ENCODE results near the gene ABHD17A. TPM values are rescaled to one million over a fixed set of nuclear protein-coding genes. Genes with fewer than 3 reads are reported as not detected.

The ABHD17A gene
- total RNA-seq, 2 experiments from 2014 or later: 180 TPM

DNA sequence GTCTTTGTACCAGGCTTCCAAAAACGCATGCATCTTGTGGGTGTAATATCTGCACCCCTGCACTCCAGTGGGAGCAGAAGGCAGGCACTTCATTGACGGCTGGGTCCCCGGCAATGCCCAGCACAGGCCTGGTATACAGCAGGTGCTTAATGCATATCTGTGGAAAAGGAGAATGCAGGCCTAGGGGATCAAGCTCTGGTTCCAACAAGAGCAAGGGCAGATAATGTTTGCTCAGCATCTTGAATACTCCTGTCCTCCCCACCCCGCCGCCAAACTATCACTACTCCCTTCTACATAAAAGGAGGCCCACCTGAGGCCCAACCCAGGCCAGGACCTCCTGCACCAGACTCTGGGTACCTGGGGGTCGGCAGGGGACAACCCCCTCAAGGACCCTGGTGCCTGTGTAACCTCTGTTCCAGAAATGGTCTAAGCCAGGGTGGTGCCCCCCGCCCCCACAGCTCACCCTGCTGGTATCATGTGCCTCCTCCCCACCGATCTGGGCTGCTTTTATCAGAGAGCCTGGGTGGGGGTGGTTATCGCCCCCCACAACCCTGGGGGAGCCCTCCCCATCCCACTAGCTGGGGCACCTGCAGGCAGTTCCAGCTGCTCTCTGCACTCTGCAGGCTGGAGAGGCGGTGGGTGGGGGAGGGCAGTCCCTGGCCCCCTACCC is 26.7 kb downstream of the ABHD17A start:
- H3K27ac Mint-ChIP-seq: peak overlapping the region; percentile 57
- H3K36me3 Mint-ChIP-seq (ENCODE audit: low read depth): no peaks in the 10 kb centered on the region
- no peaks in the 10 kb centered on the region for H3K9me3 Mint-ChIP-seq
- POLR2A ChIA-PET: interaction anchor here (0.6 kb wide), 1 partner anchor 438 kb away, joined by 3 read pairs; no protein-coding TSS in a partner anchor
- peak overlapping the region; percentile 47 for H3K4me3 Mint-ChIP-seq
- no peak for DNase-seq
- H3K27me3 Mint-ChIP-seq: no peaks in the 10 kb centered on the region
- CTCF ChIA-PET: interaction anchor here (0.8 to 2.2 kb wide), 4 partner anchors 18 to 194 kb away, joined by 3 to 7 read pairs (median 4); no protein-coding TSS in a partner anchor
- peaks cover 61% of the 10 kb centered on the region for H3K4me1 Mint-ChIP-seq

DNA sequence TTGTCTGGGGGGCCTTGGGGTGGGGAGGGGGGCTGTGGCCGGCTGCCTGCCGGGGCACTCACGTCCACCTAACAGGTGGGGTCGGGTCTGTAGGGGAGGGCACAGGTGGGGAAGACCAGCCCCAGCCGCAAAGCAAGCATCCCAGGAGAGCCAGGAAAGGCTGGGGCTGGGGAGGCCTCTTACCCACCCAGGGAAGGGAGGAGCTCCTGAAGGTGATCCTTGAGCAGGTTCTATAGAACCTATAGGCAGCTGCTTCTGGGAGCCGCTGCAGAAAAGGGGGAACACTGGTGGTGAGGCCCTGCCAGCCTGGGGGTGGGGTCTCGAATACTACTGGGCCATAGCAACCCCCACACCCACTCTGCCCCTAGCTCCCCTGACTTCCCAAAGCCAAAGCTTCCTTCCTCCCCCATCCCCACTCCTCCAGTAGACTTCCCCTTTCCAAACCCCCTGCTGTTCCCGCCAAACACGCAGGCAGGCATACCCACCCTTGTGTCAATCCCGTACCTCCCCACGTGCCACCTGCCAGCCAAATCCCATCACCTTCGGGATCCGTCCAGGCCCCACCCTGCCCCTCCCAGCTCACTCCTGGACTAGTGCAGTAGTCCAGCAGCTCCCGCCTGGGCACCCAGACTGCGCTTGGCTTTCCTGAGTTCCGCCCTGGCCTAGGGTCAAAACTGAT is 27.5 kb downstream of the ABHD17A start:
- Mint-ChIP-seq H3K27me3 (no peaks in the 10 kb centered on the region), H3K9me3 (no peaks in the 10 kb centered on the region), H3K4me3 (peak overlapping the region; percentile 65), H3K36me3 (ENCODE audit: low read depth) (peaks cover 4% of the 10 kb centered on the region), H3K27ac (peak overlapping the region; percentile 83), H3K4me1 (peaks cover 68% of the 10 kb centered on the region)
- ChIA-PET POLR2A (interaction anchor here (0.6 kb wide), 1 partner anchor 437 kb away, joined by 3 read pairs; no protein-coding TSS in a partner anchor), CTCF (interaction anchor here (1.1 to 2.2 kb wide), 5 partner anchors 19 to 195 kb away, joined by 3 to 7 read pairs (median 3); no protein-coding TSS in a partner anchor)
- DNase-seq: no peak

DNA sequence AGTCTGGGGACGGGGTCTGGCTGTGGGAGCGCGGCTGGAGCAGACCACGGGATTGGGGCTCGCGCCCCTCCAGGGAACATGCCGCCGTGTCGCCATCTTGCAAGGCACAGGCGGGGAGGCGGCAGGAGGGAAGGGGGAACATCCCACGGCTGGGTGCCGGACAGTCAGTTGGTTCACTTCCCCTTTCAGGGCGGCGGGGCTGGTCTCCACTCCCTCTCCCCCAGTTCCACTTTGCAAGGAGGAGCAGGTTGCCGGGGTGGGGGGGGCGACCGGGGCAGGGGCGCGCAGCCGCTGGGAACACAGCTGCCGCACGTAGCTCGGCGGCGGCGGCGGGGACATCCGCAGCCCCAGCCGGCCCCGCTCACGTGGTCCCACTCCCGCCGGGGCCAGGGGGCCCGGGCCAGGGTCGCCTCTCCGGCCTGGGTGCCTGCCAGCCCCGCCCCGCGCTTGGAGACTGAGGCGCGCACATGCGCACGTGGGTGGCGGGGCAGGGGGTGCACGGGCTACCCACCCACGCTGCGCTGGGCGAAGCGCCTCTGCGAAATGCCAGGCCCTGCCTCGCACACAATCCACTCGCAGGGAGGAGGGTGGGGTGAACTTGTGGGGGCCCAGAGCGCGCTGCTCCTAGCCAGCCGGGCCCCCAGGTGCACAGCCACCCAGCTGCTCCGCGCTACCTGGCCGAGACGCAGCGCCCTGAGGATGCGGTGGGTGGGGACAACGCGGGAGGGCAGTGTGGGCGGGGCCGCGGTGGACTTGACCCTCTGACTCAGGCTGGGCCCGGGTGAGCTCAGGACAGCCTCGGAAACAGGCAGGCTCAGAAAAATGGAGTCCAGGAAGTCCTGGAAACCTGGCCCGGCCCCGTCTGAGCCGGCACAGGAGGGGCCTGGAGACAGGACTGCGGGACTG is 28.3 kb downstream of the ABHD17A start:
- ChIA-PET POLR2A (no interaction called here), CTCF (interaction anchor here (1.1 to 2.2 kb wide), 6 partner anchors 19 to 196 kb away, joined by 3 to 7 read pairs (median 4); no protein-coding TSS in a partner anchor)
- no peak for DNase-seq
- Mint-ChIP-seq H3K4me1 (peaks cover 70% of the 10 kb centered on the region), H3K4me3 (peak overlapping the region; percentile 79), H3K36me3 (ENCODE audit: low read depth) (peaks cover 4% of the 10 kb centered on the region), H3K27me3 (no peaks in the 10 kb centered on the region), H3K9me3 (no peaks in the 10 kb centered on the region), H3K27ac (peak overlapping the region; percentile 96)

- POLR2A ChIA-PET: no interaction called here
- DNase-seq: no peak
- no peaks in the 10 kb centered on the region for H3K27me3 Mint-ChIP-seq
- H3K36me3 Mint-ChIP-seq (ENCODE audit: low read depth): peaks cover 4% of the 10 kb centered on the region
- no peaks in the 10 kb centered on the region for H3K9me3 Mint-ChIP-seq
- peak overlapping the region; percentile 96 for H3K27ac Mint-ChIP-seq
- CTCF ChIA-PET: interaction anchor here (1.2 to 2.2 kb wide), 3 partner anchors 18 to 30 kb away, joined by 3 to 7 read pairs (median 4); no protein-coding TSS in a partner anchor
- H3K4me1 Mint-ChIP-seq: peaks cover 65% of the 10 kb centered on the region
- H3K4me3 Mint-ChIP-seq: peak overlapping the region; percentile 79
These were observed 29.0 kb downstream of the ABHD17A start for GRCh38 chr19:1856345-1856697.

DNA sequence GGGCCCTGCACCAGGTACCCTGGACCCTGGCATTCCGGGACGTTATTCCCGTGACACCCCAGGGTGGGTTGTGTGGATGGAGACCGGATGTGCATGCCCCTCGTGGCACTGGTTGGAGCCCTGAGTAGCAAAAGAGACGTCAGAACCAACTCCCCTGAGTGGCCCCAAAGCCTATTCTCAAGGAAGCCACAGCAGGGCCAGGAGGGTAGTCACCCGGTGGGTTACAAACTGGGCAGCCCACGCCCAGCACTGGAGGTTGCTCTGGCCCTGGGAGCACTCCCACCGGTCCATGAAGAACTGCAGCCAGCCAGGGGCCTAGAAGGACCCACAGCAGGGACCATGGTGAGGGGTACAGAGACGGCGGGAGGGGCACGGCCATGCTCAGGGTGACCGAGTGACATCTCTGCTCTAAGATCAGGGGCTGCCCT is 29.5 kb downstream of the ABHD17A start:
- Mint-ChIP-seq H3K4me1 (peaks cover 65% of the 10 kb centered on the region), H3K27me3 (no peaks in the 10 kb centered on the region)

GRCh38 chr19:1855040-1855827 is 30.1 kb downstream of the ABHD17A start:
- ChIA-PET CTCF (interaction anchor here (1.4 kb wide), 1 partner anchor 30 kb away, joined by 4 read pairs; the partner anchor contains the start of gene ABHD17A), POLR2A (no interaction called here)
- peak; percentile 94 for DNase-seq
- Mint-ChIP-seq H3K27me3 (no peaks in the 10 kb centered on the region), H3K4me3 (peak overlapping the region; percentile 79), H3K27ac (peak overlapping the region; percentile 96), H3K36me3 (ENCODE audit: low read depth) (peaks cover 8% of the 10 kb centered on the region), H3K4me1 (peaks cover 66% of the 10 kb centered on the region), H3K9me3 (no peaks in the 10 kb centered on the region)

More for the DNA sequence above, 29.5 kb downstream of the ABHD17A start:
- DNase-seq: peak; percentile 44
- CTCF ChIA-PET: interaction anchor here (1.4 kb wide), 1 partner anchor 29 kb away, joined by 4 read pairs; the partner anchor contains the start of gene ABHD17A
- peak overlapping the region; percentile 79 for H3K4me3 Mint-ChIP-seq
- peak overlapping the region; percentile 96 for H3K27ac Mint-ChIP-seq
- no peaks in the 10 kb centered on the region for H3K9me3 Mint-ChIP-seq
- H3K36me3 Mint-ChIP-seq (ENCODE audit: low read depth): peaks cover 7% of the 10 kb centered on the region
- POLR2A ChIA-PET: no interaction called here

DNA sequence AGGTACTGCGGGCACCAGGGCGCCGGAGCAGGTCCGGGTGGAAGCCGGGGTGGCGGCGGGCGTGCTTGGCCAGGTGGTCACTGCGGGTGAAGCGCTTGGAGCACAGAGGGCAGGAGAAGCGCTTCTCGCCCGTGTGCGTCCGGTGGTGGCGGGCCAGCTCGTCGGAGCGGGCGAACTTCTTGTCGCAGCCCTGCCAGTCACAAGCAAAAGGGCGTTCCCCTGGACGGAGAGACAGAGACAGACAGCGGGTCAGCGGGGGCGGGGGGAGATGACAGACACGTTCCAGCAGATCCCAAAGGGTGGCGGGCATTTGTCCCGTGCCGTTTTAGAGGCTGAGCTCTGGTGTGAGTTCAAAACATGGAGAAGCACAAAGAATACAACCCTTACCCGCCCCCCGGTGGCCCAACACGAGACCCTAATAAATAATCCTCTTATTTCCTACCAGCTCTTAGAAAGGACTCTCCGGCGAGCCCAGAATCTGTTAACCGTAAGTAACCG is 30.7 kb downstream of the ABHD17A start:
- CTCF ChIA-PET: interaction anchor here (1.4 kb wide), 1 partner anchor 31 kb away, joined by 4 read pairs; the partner anchor contains the start of gene ABHD17A
- H3K4me1 Mint-ChIP-seq: peaks cover 67% of the 10 kb centered on the region
- H3K36me3 Mint-ChIP-seq (ENCODE audit: low read depth): peaks cover 8% of the 10 kb centered on the region
- peak overlapping the region; percentile 79 for H3K4me3 Mint-ChIP-seq
- no peak for DNase-seq
- POLR2A ChIA-PET: no interaction called here
- no peaks in the 10 kb centered on the region for H3K27me3 Mint-ChIP-seq
- H3K9me3 Mint-ChIP-seq: no peaks in the 10 kb centered on the region
- peak overlapping the region; percentile 96 for H3K27ac Mint-ChIP-seq

DNA sequence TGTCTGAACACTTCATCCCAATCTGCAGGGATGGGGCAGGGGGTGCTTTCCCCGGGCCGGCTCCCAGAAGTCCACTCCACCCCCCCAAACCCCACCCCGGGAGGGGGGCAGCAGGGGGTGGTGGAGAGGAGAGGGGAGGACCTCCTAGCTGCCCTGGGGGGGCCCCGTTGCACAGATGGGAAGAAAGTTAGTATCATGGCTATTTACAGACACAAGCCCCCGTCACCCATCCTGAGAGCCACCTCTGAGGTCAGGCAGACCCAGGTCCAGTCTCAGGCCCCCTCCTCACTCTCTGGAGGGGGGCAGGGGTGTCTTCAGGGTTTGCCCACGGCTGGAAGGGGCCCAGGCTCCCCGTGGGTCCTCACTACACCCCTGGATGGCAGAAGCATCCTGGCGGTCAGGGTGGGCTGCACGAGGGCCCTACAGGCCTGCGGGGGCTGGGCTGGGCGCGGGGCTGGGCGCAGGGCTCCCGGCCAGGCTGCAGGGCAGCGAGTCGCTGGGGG is 31.2 kb downstream of the ABHD17A start:
- no peak for DNase-seq
- Mint-ChIP-seq H3K9me3 (no peaks in the 10 kb centered on the region), H3K36me3 (ENCODE audit: low read depth) (peaks cover 8% of the 10 kb centered on the region), H3K4me1 (peaks cover 64% of the 10 kb centered on the region), H3K27ac (no peak overlapping the region), H3K27me3 (no peaks in the 10 kb centered on the region), H3K4me3 (no peak overlapping the region)
- POLR2A ChIA-PET: no interaction called here
- CTCF ChIA-PET: interaction anchor here (1.4 kb wide), 3 partner anchors 17 to 40 kb away, joined by 4 to 5 read pairs (median 4); partner anchors contain the start of gene ABHD17A

DNA sequence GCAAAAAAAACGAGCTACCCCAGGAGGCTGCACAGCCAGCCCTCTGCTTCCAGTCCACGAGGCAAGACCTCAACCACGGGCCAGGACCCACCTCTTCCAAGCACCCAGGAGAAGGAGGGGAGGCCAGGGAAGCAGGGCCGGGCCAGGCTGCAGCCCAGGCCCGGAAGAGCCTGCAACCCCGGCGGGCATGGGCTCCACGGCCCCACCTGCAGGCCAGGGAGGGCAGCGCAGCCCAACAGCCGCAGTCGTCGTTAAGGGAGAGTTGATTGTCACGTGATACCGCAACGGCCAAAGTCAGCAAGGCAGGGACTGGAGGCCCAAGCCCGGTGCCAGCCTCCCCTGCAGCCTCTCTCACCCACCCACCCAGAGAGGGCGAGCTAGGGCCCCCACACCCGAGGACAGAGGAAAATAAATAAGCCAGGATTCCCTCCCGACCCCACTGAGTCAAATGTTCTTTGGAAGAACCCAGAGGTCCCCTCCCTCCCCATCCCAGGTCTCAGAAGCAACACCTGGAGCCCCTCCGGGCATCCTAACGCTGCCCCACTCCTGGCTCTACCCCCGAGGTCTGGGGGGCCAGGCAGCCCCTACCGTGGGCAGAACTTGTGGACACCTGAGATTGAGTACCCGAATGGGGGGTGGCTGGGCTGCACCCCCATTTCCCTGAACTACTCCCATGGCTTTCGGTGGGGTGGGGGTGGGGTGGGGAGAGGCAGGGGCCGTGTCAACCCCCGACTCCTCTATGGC is 31.8 kb downstream of the ABHD17A start:
- DNase-seq: peak; percentile 86
- Mint-ChIP-seq H3K4me1 (peaks cover 64% of the 10 kb centered on the region), H3K27ac (peak overlapping the region; percentile 94), H3K27me3 (no peaks in the 10 kb centered on the region), H3K36me3 (ENCODE audit: low read depth) (peaks cover 8% of the 10 kb centered on the region), H3K9me3 (no peaks in the 10 kb centered on the region), H3K4me3 (peak overlapping the region; percentile 62)
- ChIA-PET CTCF (interaction anchor here (0.5 to 1.4 kb wide), 7 partner anchors 11 to 376 kb away, joined by 3 to 5 read pairs (median 3); no protein-coding TSS in a partner anchor), POLR2A (no interaction called here)

DNA sequence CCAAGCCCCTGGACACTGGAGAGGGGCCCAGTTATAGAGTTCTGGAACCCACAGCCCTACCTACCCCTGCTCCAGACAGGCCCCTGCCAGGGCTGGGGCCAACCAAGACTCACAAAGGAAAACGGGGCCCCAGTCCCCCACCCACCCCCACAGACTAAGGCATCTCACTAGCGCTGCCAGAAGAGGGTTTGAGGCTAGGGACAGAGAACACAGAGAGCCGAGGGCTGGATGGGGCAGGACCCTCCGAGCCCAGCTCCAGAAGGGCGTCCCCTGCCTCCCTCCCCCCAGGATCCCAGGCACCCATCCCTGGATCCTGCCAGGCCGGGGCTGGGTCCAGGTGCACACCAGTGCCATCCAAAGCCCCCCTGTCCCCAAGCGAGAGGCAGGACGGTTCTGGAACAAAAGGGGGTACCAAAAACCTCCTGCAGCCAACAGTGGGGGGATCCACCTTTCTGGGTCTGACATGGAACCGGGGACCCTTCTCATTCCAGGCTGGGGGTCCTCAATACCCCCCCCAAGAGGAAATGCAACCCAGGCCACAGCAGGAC is 32.6 kb downstream of the ABHD17A start:
- Mint-ChIP-seq H3K4me1 (peaks cover 56% of the 10 kb centered on the region), H3K27me3 (no peaks in the 10 kb centered on the region), H3K36me3 (ENCODE audit: low read depth) (peaks cover 8% of the 10 kb centered on the region), H3K27ac (peak overlapping the region; percentile 94), H3K9me3 (no peaks in the 10 kb centered on the region), H3K4me3 (peak overlapping the region; percentile 62)
- CTCF ChIA-PET: interaction anchor here (0.5 to 1.4 kb wide), 6 partner anchors 10 to 192 kb away, joined by 3 to 5 read pairs (median 4); no protein-coding TSS in a partner anchor
- no peak for DNase-seq
- POLR2A ChIA-PET: no interaction called here

Data from activated CD4-positive, alpha-beta T cell treated with anti-CD3 and anti-CD28 coated beads, Interleukin-2, amount 10 ng/mL, durations not matched to agents 7 days and 5 days (primary cell).